Neural progenitor cell (in vitro differentiated cells): ENCODE data around the gene NCK2. TPM values are rescaled to one million over a fixed set of nuclear protein-coding genes. Genes with fewer than 3 reads are reported as not detected.

ENCODE experiments used
- DNase-seq: peaks from one replicate; pipeline ENCODE4 v3.0.0-alpha.2; 2016; ENCODE audit warnings: low spot score
- H2AFZ ChIP-seq: fragments of 200-600 bp; sonication (generic); replicated peaks from 2 replicates; pipeline ENCODE4 v1.6.1; 2016; ENCODE audit warnings: antibody characterized with exemption
- H3F3A ChIP-seq: fragments of 200-600 bp; sonication (generic); 2 replicates; pipeline ENCODE4 v1.6.1; 2016; ENCODE audit warnings: antibody characterized with exemption, low read depth
- H3K27ac ChIP-seq: fragments of 200-600 bp; sonication (generic); 2 replicates; pipeline ENCODE4 v1.5.1; 2016; ENCODE audit warnings: mild to moderate bottlenecking
- H3K27me3 ChIP-seq: fragments of 200-600 bp; sonication (generic); 2 replicates; pipeline ENCODE4 v1.6.1; 2016; ENCODE audit warnings: mild to moderate bottlenecking, moderate library complexity
- H3K36me3 ChIP-seq: fragments of 200-600 bp; sonication (generic); 2 replicates; pipeline ENCODE4 v1.5.1; 2016
- H3K4me1 ChIP-seq: fragments of 200-600 bp; sonication (generic); 2 replicates; pipeline ENCODE4 v1.6.1; 2016; ENCODE audit warnings: mixed run types
- H3K4me2 ChIP-seq: fragments of 200-600 bp; sonication (generic); 2 replicates; pipeline ENCODE4 v1.6.1; 2016
- H3K4me3 ChIP-seq: fragments of 200-600 bp; sonication (generic); 2 replicates; pipeline ENCODE4 v1.5.1; 2016
- H3K79me2 ChIP-seq: fragments of 200-600 bp; sonication (generic); 2 replicates; pipeline ENCODE4 v1.6.1; 2016; ENCODE audit warnings: low read depth
- H3K9ac ChIP-seq: fragments of 200-600 bp; sonication (generic); 2 replicates; pipeline ENCODE4 v1.6.1; 2016
- H3K9me3 ChIP-seq: fragments of 200-600 bp; sonication (generic); 2 replicates; pipeline ENCODE4 v1.5.1; 2016; ENCODE audit warnings: low read depth
- H4K20me1 ChIP-seq: fragments of 200-600 bp; sonication (generic); 2 replicates; pipeline ENCODE4 v1.6.1; 2016; ENCODE audit warnings: low read depth
- H3K27ac Mint-ChIP-seq: 3 replicates; pipeline ENCODE4 v1.8.0; 2021; ENCODE audit warnings: mixed read lengths
- H3K27me3 Mint-ChIP-seq: 2 replicates; pipeline ENCODE4 v1.8.0; 2022; ENCODE audit warnings: low read depth, mild to moderate bottlenecking, inconsistent platforms, moderate library complexity, mixed read lengths; ENCODE audit not compliant: insufficient read depth
- H3K36me3 Mint-ChIP-seq: 3 replicates; pipeline ENCODE4 v1.8.0; 2021; ENCODE audit warnings: mixed read lengths
- H3K4me1 Mint-ChIP-seq: 3 replicates; pipeline ENCODE4 v1.8.0; 2021; ENCODE audit warnings: mixed read lengths
- H3K4me3 Mint-ChIP-seq: 3 replicates; pipeline ENCODE4 v1.8.0; 2021; ENCODE audit warnings: mild to moderate bottlenecking, moderate library complexity, mixed read lengths
- H3K9me3 Mint-ChIP-seq: 3 replicates; pipeline ENCODE4 v1.8.0; 2020; ENCODE audit warnings: mixed read lengths
- CTCF ChIP-seq: fragments of 200-600 bp; sonication (generic); IDR thresholded peaks from 2 replicates; pipeline ENCODE4 v1.5.1; 2017; ENCODE audit warnings: antibody characterized with exemption, mild to moderate bottlenecking
- EZH2 ChIP-seq: fragments of 200-600 bp; sonication (generic); IDR thresholded peaks from 2 replicates; pipeline ENCODE4 v1.6.1; 2017; ENCODE audit warnings: antibody characterized with exemption, mild to moderate bottlenecking, moderate library complexity
- EZH2phosphoT487 ChIP-seq: fragments of 200-600 bp; sonication (generic); IDR thresholded peaks from 2 replicates; pipeline ENCODE4 v1.6.1; 2017; ENCODE audit warnings: antibody characterized with exemption
- total RNA-seq: library from RNA; depleted of rRNA; stranded (reverse); fragments of >200 nt; gene quantifications from 2 replicates; pipeline ENCODE4 v1.2.3, GENCODE V29; 2015; ENCODE audit warnings: low replicate concordance

The NCK2 gene
- total RNA-seq, 1 donor from 2014 or later, result 26.2 TPM

GRCh38 chr2:105752691-105753358 lies 8.1 kb downstream of the NCK2 start:
- Mint-ChIP-seq H3K9me3 (peaks cover 51% of the 10 kb centered on the region), H3K27ac (no peak overlapping the region)

GRCh38 chr2:105753380-105753779 lies 8.7 kb downstream of the NCK2 start:
- Histone ChIP-seq H3K27me3 (no peaks in the 10 kb centered on the region), H3K4me3 (no peak overlapping the region), H3K79me2 (peaks cover 99% of the 10 kb centered on the region), H3K9ac (no peak overlapping the region), H3K4me1 (no peaks in the 10 kb centered on the region), H3K27ac (no peak overlapping the region), H3F3A (no peaks in the 10 kb centered on the region), H3K36me3 (no peaks in the 10 kb centered on the region), H3K4me2 (no peak overlapping the region), H4K20me1 (peaks cover 94% of the 10 kb centered on the region), H2AFZ (no peak overlapping the region), H3K9me3 (no peaks in the 10 kb centered on the region)
- no peak overlapping the region for H3K27ac Mint-ChIP-seq
- peaks cover 66% of the 10 kb centered on the region for H3K36me3 Mint-ChIP-seq
- H3K9me3 Mint-ChIP-seq, result peaks cover 49% of the 10 kb centered on the region
- TF ChIP-seq EZH2phosphoT487 (no peak), EZH2 (no peak)
- peaks cover 4% of the 10 kb centered on the region for H3K27me3 Mint-ChIP-seq
- H3K4me3 Mint-ChIP-seq, result no peak overlapping the region
- H3K4me1 Mint-ChIP-seq, result peaks cover 4% of the 10 kb centered on the region
- no peak for DNase-seq

More at GRCh38 chr2:105752691-105753358, 8.1 kb downstream of the NCK2 start:
- no peak overlapping the region for H2AFZ ChIP-seq
- H3F3A ChIP-seq, result no peaks in the 10 kb centered on the region
- Mint-ChIP-seq H3K4me1 (peaks cover 8% of the 10 kb centered on the region), H3K4me3 (no peak overlapping the region), H3K27me3 (peaks cover 4% of the 10 kb centered on the region), H3K36me3 (peaks cover 68% of the 10 kb centered on the region)
- H3K4me1 ChIP-seq, result no peaks in the 10 kb centered on the region
- peaks cover 94% of the 10 kb centered on the region for H4K20me1 ChIP-seq
- no peaks in the 10 kb centered on the region for H3K27me3 ChIP-seq
- H3K9ac ChIP-seq, result no peak overlapping the region
- TF ChIP-seq EZH2phosphoT487, result no peak
- TF ChIP-seq EZH2, result no peak
- no peak for TF ChIP-seq CTCF
- no peak overlapping the region for H3K27ac ChIP-seq
- H3K79me2 ChIP-seq, result peaks cover 99% of the 10 kb centered on the region
- DNase-seq, result no peak
- H3K4me2 ChIP-seq, result no peak overlapping the region
- no peaks in the 10 kb centered on the region for H3K36me3 ChIP-seq
- H3K4me3 ChIP-seq, result no peak overlapping the region
- H3K9me3 ChIP-seq, result no peaks in the 10 kb centered on the region

DNA sequence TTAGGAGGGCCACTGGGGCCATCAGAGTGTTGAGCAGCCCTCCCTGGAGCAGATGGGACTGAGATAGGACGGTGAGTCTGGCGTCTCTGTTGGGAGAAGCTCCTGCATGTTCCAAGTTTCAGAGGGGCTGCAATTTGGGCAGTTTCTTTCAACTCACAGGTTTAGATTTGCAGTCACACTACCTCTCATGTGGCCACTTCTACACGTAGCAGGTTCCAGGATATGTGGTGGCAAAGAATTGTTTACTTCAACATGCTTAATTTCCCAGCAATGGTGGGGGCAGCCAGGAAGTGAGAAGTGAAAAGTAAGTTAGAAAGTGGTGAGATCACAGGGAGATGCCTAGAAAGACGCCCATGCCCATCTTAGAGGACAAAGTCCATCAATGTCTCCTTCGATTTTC lies 9.3 kb downstream of the NCK2 start:
- no peak overlapping the region for H2AFZ ChIP-seq
- Mint-ChIP-seq H3K9me3 (peaks cover 53% of the 10 kb centered on the region), H3K4me1 (peaks cover 4% of the 10 kb centered on the region), H3K27ac (no peak overlapping the region), H3K27me3 (peaks cover 4% of the 10 kb centered on the region), H3K36me3 (peaks cover 70% of the 10 kb centered on the region), H3K4me3 (no peak overlapping the region)
- H3K4me1 ChIP-seq, result no peaks in the 10 kb centered on the region
- no peaks in the 10 kb centered on the region for H3F3A ChIP-seq
- no peak overlapping the region for H3K4me3 ChIP-seq
- H3K27me3 ChIP-seq, result no peaks in the 10 kb centered on the region
- no peak overlapping the region for H3K9ac ChIP-seq
- peaks cover 94% of the 10 kb centered on the region for H4K20me1 ChIP-seq
- H3K79me2 ChIP-seq, result peaks cover 99% of the 10 kb centered on the region
- no peaks in the 10 kb centered on the region for H3K9me3 ChIP-seq
- H3K36me3 ChIP-seq, result no peaks in the 10 kb centered on the region
- H3K27ac ChIP-seq, result no peak overlapping the region
- TF ChIP-seq CTCF, result no peak
- TF ChIP-seq EZH2, result no peak
- no peak for TF ChIP-seq EZH2phosphoT487
- H3K4me2 ChIP-seq, result no peak overlapping the region
- no peak for DNase-seq

DNA sequence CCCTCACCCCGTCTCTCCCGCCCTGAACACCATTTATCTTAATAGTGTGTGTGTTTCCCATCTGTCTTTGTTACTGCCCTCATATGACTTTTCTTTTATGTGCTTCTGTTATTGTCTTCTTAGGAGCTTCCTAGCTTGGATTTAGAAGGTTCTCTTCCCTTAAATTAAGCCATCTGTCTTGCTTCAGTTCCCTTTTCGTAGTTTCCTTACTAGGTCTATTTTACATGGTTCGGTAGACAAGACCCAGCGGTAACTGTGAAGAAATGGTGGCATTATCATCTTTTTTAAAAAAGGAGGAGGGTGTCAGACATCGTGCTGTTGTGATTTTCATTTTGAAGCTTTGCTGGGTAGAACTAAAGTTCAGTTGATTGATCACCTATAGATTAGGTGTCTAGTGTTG lies 10.3 kb downstream of the NCK2 start:
- Mint-ChIP-seq H3K9me3 (peaks cover 49% of the 10 kb centered on the region), H3K27ac (no peak overlapping the region), H3K36me3 (peaks cover 70% of the 10 kb centered on the region), H3K4me1 (peaks cover 4% of the 10 kb centered on the region), H3K27me3 (peaks cover 5% of the 10 kb centered on the region), H3K4me3 (no peak overlapping the region)
- Histone ChIP-seq H3K27ac (no peak overlapping the region), H3K36me3 (no peaks in the 10 kb centered on the region), H3K9ac (no peak overlapping the region), H3K4me2 (no peak overlapping the region), H2AFZ (no peak overlapping the region), H3K27me3 (no peaks in the 10 kb centered on the region), H3K79me2 (peaks cover 99% of the 10 kb centered on the region), H3K9me3 (no peaks in the 10 kb centered on the region), H3K4me1 (no peaks in the 10 kb centered on the region), H4K20me1 (peaks cover 94% of the 10 kb centered on the region), H3F3A (no peaks in the 10 kb centered on the region), H3K4me3 (no peak overlapping the region)
- DNase-seq, result no peak
- no peak for TF ChIP-seq EZH2
- no peak for TF ChIP-seq EZH2phosphoT487
- TF ChIP-seq CTCF, result no peak
